Left forelimb (tissue), 1 donor: ENCODE results near the gene IFNA1.
"Not testable (repeated sequence)": the region's sequence is repeated elsewhere in the genome, so short reads cannot be mapped to it uniquely, and the experiment has no call there.

Experiments used
- DNase-seq: peaks from one replicate; pipeline ENCODE4 v3.0.0-alpha.2; 2018; ENCODE audit warnings: low spot score

Gene IFNA1

DNA sequence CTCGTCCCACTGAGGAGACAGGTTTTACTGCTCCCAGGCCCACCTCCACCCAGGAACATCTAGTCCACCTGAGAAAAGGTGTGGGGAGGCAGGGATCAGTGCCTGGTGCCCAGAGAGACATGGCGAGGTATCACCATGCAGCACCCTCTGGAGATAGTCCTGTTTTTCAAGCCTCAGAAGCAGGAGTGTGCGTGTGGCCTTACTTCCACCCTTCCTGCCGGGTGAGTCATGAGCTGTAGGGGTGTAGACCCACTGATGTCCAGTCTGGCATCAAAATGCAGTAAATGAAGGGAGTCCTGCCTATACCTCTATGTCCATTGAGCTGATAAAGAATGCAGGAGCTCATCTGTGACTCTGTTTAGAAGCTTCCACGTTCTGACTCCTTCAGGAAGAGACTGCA, 9.1 kb downstream of the IFNA1 start:
- not testable (repeated sequence) for DNase-seq

DNA sequence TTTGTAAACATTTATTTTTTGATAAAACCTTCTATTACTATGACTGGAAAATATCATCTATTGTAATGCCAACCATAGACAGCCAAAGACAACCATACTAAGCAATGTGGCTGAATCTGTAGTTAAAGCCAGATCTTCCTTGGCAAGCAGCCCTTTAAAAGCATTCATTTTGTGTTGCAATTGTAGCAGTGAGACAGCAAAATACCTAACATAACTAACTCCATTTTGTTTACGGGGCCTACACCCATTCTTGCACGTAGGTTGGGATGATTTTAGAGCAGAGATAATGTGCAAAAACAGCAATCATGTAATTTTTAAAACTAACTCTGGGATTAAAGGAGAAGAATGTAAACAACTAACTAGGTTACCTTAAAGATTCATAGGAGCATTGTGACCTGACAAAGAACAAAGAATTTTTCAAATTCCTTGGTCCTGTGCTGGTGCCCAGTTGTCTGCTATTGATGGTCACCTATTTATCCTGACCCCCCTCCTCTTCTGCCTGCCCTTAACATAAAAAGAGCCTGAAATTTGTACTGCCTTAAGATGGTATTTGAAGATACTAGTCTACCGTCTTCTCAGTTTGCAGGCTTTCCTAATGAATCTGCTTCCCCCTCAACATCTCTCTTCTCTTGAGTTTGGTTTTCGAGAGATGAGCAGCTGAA, 10.6 kb downstream of the IFNA1 start:
- DNase-seq, result no peak

DNA sequence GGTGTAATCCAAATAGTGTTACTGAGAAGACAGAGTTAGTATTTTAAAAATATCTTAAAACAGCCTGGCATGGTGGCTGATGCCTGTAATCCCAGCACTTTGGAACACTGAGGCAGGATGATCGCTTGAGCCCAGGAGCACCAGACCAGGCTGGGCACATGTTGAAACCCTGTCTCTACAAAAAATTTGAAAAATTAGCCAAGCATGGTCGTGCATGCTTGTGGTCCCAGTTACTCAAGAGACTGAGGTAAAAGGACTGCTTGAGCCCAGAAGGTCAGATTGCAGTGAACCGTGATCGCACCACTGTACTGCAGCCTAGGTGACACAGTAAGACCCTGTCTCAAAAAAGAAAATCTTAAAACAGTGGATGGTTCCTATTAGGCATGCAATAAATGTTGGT, 12.4 kb downstream of the IFNA1 start:
- no peak for DNase-seq

DNA sequence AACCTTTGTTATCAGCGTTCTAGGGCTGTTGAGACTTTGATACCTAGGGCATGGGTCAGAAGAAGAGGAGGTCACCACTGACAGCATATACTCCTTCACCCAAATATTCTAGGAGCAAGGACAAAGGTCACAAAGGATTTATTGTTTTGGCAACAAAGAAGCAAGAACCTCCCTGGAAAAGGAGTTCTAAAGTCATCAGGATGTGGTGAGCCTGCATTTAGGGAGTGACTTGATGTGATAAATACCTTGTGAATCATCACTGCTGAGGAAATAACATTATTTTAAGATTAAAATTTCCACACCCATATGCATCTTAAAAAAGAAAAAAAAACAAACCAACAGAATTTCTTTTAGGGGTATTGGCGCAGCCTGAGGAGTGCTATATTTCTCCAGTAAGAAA, 13.9 kb downstream of the IFNA1 start:
- no peak for DNase-seq

DNA sequence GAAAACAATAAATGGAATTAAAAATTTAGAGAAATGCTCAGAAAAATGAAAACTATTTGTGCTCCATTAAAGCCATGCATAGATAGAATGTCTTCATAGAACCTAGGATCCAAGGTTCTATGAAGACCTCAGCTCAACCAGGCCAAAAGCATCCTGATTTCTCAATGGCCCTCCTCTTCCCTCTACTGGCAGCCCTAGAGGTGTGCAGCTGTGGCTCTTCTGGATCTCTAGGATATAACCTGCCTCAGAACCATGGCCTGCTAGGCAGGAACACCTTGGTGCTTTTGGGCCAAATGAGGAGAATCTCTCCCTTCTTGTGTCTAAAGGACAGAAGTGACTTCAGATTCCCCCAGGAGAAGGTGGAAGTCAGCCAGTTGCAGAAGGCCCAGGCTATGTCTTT, 15.1 kb downstream of the IFNA1 start:
- DNase-seq, result no peak

DNA sequence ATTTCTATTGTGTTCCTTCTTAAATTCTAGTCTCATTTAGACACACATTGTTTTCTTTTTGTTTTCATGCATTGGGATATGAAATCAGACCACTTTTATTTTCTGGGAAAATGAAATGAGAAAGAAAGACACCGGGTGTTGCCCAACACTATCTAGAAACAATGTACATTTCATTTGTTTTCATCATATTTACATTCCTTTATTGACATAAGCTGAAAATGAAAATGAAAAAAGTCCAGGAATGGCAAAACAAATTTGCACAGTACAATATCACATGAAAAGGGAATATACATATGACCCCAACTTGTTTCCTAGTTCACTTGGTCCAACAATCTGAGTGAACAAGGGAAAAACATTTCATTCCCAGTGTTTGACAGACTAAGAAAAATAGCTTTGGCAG, 21.1 kb downstream of the IFNA1 start:
- DNase-seq, result no peak

DNA sequence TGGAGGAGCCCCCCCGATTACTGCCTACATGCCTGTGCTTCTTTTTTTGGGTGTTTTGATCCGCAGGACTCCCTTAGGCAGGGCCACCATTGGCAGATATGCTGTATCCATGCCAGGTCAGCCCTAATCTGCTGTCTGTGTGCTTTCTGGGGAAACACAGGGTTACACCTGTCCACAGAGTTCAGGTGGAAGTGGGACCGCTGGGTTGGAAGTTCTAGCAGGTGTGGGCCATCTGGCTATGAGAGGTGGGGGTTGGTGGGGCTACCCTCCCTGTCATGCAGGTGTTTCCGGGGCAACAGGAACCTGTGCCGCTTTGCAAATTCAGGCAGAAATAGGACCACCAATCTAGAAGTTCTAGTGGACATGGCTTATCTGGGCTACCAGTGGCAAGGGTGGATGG, 24.9 kb downstream of the IFNA1 start:
- DNase-seq, result no peak

DNA sequence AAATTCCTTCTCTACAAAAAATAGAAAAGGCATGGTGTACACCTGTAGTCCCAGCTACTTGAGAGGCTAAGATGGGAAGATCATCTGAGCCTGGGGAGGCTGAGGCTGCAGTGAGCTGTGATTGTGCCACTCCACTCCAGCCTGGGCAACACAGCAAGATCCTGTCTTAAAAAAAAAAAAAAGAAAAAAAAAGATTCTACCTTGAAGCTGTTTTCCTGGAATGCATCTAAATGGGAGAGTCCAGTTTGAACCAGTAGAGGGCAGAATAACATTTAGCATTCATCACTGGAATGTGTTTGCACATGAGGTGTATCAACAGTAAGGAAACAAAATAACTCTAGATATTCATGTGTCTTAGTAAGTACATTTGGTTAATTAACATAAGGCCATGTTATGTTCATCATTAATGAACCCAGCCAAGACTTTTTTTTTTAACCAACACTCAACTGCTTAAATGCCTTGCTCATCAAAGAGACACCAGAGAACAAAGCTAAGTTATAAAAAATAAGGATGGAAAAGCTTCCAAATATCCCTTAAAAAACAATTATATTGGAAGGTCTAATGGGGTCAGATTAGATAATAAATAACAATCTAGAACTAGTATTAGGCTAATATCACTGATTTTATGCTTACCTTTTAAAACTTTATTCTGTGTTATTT, 25.8 kb downstream of the IFNA1 start:
- no peak for DNase-seq

DNA sequence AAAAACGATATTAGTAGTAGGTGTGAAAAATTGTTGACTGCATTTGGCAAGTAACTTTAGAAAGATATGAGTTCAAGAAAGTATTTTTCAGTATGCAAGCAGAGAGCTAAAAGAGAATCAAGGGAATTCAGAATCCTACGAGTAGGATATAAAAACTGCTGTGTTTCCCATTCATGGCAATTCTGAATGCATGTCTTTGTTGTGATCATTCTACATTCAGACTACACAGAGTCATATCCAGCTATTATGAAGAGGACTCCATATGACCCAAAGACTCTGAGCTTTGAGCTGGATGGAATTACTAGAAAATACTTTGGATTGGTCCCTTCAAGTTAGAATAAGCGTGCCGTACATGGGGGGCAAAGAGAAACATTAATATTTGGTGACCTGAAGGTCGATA, 29.9 kb downstream of the IFNA1 start:
- no peak for DNase-seq

DNA sequence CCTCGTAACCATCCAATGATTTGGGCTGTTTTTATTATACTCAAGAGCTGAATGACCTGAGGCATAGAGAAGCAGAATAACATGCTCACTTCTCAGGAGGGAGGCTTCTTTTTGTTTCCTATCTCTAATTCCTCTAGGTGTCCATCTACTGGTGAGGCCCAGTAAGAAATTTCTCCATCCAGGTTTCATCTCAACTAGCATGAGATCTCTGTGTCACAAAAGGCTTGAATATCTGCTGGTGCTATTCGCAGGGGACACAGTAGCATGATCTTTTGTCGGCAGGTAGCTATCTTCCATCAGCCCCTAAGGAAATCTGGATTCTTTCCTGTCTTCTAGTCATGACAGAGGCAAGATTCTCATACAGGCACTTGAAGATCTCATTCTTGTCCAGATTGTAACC, 33.0 kb downstream of the IFNA1 start:
- DNase-seq, result no peak

DNA sequence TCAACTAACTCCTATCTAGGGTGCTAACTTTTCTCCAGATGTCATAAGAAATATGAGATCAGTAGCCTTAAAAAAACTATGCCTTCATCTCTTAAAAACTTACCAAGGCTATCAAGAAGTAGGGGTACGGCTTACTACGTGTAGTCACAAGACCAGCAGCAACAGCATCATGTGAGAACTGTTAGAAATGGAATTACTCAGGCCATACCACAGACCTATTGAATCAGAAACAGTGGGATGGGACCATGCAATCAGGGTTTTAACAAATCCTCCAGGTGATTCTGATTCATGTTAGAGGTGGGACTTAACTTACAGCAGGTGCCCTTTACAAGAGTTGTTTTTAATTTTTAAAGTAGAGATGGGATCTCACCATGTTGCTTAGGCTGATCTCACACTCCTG, 37.2 kb downstream of the IFNA1 start:
- no peak for DNase-seq

DNA sequence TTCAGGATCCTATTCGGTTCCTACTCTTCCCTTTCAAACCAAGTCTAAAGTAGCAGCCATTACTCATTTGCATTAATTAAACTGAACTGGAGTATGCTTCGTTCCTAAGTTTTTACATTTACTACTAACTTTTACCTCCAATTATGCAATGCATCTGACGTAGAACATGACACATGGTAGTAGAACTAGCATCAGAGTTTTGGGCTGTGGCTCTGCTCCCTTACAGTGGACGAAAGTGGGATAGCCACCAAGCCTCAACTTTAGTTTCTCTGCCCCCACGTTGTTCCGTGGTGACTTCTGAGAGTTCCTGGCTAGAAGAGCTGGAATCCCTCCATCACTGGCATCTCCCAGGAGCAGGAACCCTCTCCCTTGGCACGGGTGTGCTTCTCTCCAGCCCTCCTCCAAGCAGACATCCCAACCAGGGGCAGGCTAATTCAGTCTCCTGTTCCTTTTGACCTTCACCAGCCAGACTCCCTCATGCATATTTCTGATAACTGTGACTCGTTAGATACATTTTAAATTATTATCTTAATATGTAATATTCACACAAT, 39.0 kb downstream of the IFNA1 start:
- no peak for DNase-seq

DNA sequence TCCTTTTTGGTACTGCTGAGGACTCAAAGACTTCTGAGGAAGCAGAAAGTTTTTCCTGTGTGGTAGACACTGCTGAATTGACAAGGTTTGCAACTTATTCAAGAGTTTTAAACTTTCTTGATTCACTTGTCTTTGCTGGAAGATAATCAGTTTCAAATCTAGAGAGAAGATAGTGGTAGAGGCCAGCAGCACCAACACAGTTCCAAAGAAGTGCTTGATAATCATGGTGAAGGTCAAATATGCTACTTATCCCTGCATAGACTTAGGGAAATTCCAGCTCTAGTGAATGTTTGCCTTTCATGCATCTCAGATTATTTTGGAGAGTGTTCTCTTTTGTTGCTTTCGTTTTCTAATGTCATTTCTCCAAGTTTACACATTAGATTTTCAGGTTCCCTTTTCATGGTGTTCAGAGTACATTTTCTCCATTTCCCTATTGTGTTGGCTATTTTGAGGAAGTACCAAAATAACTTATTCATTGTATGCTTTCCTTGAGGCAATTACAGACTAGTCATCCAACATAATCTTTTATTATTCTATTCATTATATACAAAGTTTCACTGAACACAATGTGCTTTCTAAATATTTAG, 41.3 kb downstream of the IFNA1 start:
- no peak for DNase-seq

DNA sequence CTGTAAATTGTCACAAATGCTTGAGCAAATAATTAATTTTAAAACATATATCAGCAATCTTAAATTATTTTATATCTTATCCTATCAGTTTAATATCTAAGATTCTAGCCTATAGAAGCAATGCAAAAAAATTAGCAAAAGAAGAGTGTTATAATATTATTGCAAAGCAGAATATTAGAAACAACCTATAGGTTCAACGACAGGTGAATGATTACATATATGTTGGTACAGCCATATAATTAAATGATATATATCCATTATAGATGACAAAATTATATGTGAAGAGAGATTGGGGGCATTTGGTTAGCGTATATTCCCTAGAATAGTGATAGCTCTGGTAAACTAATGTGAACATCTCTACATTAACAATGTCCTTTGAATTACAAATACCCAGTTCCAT, 42.0 kb downstream of the IFNA1 start, which contains the start of gene IFNE:
TSS of gene IFNE (minus strand) at position 101 of the 400 bp plus-strand sequence. CDS start 619 bp downstream, outside the sequence.
- no peak for DNase-seq
